HPDE6-E6E7 (cell line): ENCODE measurements around the gene UMAD1.

Source experiments
- DNase-seq: peaks from one replicate; pipeline ENCODE4 v3.0.0; 2011; ENCODE audit warnings: missing footprints; ENCODE audit errors: extremely low spot score

The UMAD1 gene

GRCh38 chr7:7829667-7830066, 189.1 kb downstream of the UMAD1 start:
- peak; percentile 37 for DNase-seq

GRCh38 chr7:7830122-7830878, 189.7 kb downstream of the UMAD1 start:
- no peak for DNase-seq

- no peak for DNase-seq
Observed at GRCh38 chr7:7832518-7832917, 192.0 kb downstream of the UMAD1 start.

GRCh38 chr7:7834761-7835160, 194.2 kb downstream of the UMAD1 start:
- no peak for DNase-seq

GRCh38 chr7:7841027-7841426, 200.5 kb downstream of the UMAD1 start:
- no peak for DNase-seq

GRCh38 chr7:7843240-7843639, 202.7 kb downstream of the UMAD1 start:
- no peak for DNase-seq

GRCh38 chr7:7843972-7844371, 203.4 kb downstream of the UMAD1 start:
- DNase-seq = no peak

- DNase-seq = no peak
Observed at GRCh38 chr7:7848246-7848645, 207.7 kb downstream of the UMAD1 start.

GRCh38 chr7:7848892-7849291, 208.3 kb downstream of the UMAD1 start:
- no peak for DNase-seq

- DNase-seq = no peak
Observed at GRCh38 chr7:7850150-7850549, 209.6 kb downstream of the UMAD1 start.

- no peak for DNase-seq
Observed at GRCh38 chr7:7851381-7851780, 210.8 kb downstream of the UMAD1 start.

GRCh38 chr7:7851991-7852390, 211.4 kb downstream of the UMAD1 start:
- no peak for DNase-seq

- DNase-seq = no peak
Observed at GRCh38 chr7:7857143-7857583, 216.6 kb downstream of the UMAD1 start.

- DNase-seq = no peak
Observed at GRCh38 chr7:7858559-7858958, 218.0 kb downstream of the UMAD1 start.

- no peak for DNase-seq
Observed at GRCh38 chr7:7859411-7859810, 218.9 kb downstream of the UMAD1 start.

- peak; percentile 69 for DNase-seq
Observed at GRCh38 chr7:7861211-7861633, 220.7 kb downstream of the UMAD1 start.

GRCh38 chr7:7862393-7862792, 221.8 kb downstream of the UMAD1 start:
- no peak for DNase-seq

- DNase-seq = no peak
Observed at GRCh38 chr7:7867846-7868571, 227.5 kb downstream of the UMAD1 start.

GRCh38 chr7:7868572-7868899, 228.0 kb downstream of the UMAD1 start:
- DNase-seq = no peak

GRCh38 chr7:7869036-7869435, 228.5 kb downstream of the UMAD1 start:
- no peak for DNase-seq

GRCh38 chr7:7869651-7870050, 229.1 kb downstream of the UMAD1 start:
- no peak for DNase-seq

GRCh38 chr7:7870555-7870954, 230.0 kb downstream of the UMAD1 start:
- DNase-seq = no peak

GRCh38 chr7:7876419-7876818, 235.9 kb downstream of the UMAD1 start:
- DNase-seq = no peak
